GM12873 (cell line): ENCODE measurements around the gene CFAP44.

ENCODE experiments used
- TF ChIP-seq, protein P1 (sequence below): IDR thresholded peaks from 2 replicates; pipeline ENCODE4 v1.5.1; 2012; ENCODE audit warnings: low read depth, mild to moderate bottlenecking, moderate library complexity, low read length, control low read depth; ENCODE audit not compliant: insufficient read depth; ENCODE audit errors: missing control alignments

The CFAP44 gene

DNA sequence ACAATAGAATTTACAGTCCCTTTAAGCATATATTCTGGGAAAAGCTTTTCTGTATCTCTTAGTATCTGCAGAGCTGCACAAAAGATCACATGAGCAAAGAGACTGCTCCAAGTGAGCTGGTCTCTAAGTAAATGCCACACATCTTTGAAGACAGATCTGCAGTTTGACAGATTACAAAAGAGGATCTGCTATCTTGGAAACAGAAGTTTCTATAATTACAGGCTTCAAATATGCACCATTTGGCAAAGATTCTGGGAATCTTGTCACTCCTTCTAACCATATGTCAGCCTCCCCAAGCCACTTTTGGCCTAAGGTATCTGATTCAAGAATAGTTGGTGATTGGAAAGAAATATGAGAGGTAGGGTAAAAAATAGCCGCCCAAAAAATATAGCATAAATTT is 9.6 kb upstream of the CFAP44 start:
- TF ChIP-seq, protein P1, sequence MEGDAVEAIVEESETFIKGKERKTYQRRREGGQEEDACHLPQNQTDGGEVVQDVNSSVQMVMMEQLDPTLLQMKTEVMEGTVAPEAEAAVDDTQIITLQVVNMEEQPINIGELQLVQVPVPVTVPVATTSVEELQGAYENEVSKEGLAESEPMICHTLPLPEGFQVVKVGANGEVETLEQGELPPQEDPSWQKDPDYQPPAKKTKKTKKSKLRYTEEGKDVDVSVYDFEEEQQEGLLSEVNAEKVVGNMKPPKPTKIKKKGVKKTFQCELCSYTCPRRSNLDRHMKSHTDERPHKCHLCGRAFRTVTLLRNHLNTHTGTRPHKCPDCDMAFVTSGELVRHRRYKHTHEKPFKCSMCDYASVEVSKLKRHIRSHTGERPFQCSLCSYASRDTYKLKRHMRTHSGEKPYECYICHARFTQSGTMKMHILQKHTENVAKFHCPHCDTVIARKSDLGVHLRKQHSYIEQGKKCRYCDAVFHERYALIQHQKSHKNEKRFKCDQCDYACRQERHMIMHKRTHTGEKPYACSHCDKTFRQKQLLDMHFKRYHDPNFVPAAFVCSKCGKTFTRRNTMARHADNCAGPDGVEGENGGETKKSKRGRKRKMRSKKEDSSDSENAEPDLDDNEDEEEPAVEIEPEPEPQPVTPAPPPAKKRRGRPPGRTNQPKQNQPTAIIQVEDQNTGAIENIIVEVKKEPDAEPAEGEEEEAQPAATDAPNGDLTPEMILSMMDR, result no peak

DNA sequence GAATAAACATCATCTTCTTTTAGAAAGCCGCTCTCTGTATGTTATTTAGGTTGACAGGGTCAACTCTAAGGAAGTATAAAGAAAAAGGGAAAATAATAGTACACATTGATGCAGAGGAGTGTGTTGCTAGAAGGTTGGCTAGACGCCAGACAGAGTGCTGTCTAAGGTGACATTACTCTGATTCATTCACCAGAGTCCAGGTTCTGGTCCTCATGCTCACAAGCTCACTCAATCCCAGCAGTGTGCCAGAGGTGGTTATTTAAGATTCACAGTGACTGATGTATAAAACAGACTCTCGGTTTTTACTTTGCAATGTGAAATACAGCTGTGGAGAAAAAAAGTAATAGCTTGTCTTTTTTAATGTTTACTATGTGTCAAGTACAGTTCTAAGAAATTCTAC is 1.7 kb downstream of the CFAP44 start:
- TF ChIP-seq, protein P1, result no peak

DNA sequence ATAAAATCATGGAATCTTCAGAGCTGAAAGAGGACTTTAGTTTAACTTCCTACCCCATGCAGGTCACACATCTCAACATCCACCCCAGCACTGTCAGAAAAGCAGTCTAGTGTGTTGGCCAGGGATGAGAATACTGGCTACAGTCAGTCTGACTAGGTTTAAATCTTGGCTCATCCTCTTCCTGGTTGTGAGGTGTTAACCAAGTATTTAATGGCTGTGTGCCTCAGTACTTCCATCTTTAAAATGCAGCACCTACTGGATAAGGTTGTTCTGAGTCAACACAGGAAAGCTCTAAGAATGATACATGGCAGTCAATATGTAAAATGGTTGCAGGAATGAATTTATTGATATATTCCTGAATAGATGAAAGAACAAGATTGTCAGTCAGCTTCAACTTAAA is 3.1 kb downstream of the CFAP44 start:
- TF ChIP-seq, protein P1, result no peak

DNA sequence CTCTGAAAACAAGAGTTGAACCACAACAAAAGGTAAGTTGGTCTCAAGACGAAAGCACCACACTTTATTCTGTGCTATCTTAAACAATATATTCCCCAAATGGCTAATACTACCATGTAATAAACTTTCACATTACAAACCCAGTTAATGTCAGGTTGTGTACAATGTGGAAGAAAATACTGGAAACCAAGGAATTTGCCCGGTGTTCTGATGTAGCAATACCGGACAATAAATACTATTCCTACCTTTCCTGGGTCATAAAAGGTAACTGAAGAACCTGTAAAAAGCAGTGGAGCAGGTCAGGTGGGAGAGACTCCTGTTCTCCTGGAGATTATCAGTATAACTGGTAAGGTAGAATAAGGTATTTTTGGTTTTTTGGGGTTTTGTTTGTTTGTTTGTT is 3.9 kb downstream of the CFAP44 start:
- TF ChIP-seq, protein P1, result no peak

DNA sequence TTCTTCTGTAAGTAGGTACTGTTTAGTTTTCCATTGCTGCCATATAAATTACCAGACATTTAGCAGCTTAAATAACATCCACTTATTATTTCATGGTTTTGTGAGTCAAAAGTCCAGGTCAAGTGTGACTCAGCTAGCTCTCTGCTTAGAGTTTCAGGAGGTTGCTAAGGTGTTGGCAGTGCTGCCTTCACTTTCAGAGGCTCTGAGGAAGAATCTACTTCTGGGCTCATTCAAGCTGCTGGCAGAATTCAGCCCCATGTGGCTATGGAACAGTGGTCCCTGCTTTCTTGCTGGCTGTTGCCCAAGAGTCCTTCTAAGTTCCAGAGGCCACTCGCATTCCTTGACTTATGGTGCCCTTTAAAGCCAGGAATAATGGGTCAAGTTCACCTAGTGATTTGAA is 4.5 kb downstream of the CFAP44 start:
- TF ChIP-seq, protein P1, result no peak

DNA sequence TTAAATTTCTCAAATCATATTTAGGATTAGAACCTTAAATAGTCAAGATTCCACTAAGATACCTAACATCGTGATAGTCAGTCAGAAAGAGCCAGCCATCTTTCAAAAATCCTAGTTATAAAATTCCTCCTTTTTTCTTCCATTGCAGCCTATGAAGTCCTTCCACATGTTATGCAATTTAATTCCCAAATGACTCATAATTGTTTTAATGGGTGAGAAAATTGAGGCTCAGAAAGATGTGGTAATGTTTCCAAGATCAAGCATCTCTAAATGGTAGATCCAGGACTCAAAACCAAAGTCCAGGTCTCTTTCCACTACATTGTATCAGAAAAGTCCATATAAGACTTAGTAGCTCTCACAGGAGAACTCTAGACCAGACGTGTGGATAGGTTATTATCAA is 9.5 kb downstream of the CFAP44 start:
- TF ChIP-seq, protein P1, result no peak

DNA sequence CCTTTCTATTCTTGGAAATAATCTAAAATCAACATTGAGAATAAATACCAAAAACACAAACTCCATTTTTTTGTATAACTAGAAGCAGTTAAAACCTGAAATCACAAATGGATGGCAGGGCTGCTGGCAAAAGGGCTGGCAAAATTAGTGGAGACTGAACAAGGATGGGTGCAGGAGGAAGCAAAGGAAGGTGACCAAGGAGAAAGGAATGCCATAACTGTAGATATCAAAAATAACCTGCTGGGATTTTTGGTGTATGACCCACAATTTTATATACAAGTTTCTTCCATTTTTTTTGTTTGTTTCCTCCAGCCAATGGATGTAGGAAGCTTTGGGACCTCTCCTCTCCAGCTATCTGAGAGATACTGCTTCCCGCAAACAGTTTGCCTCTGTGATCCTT is 12.7 kb downstream of the CFAP44 start:
- TF ChIP-seq, protein P1, result no peak
